ENCODE data around the gene MAT2A.
"Not testable (repeated sequence)": the region's sequence is repeated elsewhere in the genome, so short reads cannot be mapped to it uniquely, and the experiment has no call there.

DNA sequence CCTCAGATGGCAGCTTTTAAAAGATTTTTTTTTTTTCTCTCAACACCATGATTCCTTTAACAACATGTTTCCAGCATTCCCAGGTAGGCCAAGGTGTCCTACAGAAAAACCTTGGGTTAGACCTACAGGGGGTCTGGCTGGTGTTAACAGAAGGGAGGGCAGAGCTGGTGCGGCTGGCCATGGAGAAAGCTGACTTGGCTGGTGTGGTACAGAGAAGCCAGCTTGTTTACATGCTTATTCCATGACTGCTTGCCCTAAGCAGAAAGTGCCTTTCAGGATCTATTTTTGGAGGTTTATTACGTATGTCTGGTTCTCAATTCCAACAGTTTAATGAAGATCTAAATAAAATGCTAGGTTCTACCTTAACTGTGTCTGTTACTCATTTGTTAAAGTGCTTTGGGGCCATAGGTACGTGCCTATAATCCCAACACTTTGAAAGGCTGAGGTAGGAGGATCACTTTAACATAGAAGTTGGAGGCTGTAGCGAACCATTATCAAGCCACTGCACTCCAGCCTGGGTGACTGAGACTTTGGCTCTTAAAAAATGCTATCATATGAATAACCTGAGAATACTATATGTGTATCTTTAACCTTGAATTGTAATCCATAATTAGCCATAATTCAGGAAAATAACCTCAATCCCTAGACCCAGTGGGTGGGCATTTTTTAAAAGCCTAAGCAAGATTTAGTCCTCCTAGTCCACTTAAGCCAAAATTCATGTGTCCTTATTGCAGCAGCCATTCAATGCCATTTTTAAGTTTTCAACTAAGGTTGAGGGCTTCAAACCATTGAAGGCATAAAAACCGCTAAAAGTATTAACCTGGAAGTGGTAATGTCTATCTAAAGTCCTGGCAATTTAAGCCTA lies 6.2 kb downstream of the MAT2A start:
- TF ChIP-seq, protein P1, sequence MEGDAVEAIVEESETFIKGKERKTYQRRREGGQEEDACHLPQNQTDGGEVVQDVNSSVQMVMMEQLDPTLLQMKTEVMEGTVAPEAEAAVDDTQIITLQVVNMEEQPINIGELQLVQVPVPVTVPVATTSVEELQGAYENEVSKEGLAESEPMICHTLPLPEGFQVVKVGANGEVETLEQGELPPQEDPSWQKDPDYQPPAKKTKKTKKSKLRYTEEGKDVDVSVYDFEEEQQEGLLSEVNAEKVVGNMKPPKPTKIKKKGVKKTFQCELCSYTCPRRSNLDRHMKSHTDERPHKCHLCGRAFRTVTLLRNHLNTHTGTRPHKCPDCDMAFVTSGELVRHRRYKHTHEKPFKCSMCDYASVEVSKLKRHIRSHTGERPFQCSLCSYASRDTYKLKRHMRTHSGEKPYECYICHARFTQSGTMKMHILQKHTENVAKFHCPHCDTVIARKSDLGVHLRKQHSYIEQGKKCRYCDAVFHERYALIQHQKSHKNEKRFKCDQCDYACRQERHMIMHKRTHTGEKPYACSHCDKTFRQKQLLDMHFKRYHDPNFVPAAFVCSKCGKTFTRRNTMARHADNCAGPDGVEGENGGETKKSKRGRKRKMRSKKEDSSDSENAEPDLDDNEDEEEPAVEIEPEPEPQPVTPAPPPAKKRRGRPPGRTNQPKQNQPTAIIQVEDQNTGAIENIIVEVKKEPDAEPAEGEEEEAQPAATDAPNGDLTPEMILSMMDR (IDR thresholded peaks at IDR 0.05) = not testable (repeated sequence)
- TF ChIP-seq POLR2A (IDR thresholded peaks at IDR 0.05) = not testable (repeated sequence)
